Dedifferentiated amniotic fluid mesenchymal stem cell (primary cell): ENCODE data around the gene SYNPO2.

Experiments used
- DNase-seq: peaks from one replicate; pipeline ENCODE4 v3.0.0-alpha.2; 2016; ENCODE audit errors: extremely low spot score

The SYNPO2 gene

DNA sequence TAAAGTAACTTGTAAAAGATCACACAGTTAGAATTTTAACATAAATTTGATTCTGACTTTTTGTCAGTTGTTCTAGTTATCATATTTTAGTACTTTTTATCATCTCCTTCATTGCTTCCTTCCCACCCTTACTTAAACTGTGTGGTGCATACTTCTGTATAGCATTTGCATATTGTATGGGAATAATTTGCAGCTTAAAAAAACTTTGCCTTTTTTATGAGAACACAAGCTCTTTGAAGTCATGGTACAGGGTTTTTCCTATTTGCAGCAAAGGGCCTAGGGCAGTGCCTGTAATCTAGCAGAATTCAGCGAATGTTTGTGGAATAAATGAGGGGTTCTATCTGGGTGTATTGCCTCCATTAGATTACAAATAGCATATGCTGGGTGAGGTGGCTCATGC, 41.6 kb downstream of the SYNPO2 start:
- no peak for DNase-seq

DNA sequence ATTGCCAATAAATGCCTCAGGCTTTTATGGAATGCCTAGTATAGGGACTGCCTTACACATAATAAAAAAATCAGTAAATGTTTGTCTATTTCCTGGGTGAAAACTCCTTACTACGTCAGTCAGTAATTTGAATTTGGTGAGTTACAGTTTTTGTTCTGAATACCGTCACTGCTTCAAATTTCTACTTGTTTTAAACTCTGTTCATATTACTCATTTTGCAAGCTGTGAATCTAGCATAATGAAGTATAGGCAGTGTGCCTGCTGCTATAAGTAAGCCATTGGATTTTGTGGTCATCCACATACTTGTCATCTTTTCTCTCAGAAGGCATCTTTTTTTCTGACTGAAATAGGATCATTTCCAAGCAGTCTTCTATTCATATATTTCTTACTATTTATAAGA, 43.1 kb downstream of the SYNPO2 start:
- no peak for DNase-seq

DNA sequence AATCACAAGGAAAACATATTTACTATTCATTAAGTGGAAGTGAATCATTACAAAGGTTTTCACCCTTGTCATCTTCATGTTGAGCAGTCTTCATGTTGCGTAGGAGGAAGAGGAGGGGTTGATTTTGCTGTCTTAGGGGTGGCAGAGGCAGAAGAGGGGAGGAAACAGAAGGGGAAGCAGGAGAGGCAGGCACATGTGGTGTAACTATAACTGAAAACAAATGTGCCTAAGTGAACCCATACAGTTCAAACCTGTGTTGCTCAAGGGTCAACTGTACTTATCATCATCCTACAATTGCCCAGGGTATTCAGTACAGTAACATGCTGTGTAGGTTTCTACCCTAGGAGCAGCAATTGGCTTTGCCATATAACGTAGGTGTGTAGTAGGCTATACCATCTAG, 47.2 kb downstream of the SYNPO2 start:
- DNase-seq = no peak

DNA sequence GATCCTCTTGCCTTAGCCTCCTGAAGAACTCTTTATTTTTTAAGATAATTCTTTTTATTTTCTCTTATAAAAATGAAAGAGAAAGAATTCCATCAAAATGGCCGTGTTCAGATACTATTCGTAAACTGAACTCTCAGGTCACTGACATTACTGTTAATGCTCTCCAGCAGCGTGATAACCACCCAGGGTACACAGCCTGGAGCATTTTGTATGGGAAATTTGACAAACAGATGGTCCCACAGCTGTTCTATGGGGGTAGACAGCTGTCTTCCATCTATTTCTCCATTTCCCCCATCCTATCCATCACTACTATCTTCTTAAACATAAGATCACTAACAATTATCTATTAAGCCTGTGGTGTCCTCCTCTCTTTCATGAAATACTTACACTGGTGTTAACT, 47.8 kb downstream of the SYNPO2 start:
- no peak for DNase-seq

GRCh38 chr4:118939169-118939783, 50.6 kb downstream of the SYNPO2 start:
- no peak for DNase-seq

DNA sequence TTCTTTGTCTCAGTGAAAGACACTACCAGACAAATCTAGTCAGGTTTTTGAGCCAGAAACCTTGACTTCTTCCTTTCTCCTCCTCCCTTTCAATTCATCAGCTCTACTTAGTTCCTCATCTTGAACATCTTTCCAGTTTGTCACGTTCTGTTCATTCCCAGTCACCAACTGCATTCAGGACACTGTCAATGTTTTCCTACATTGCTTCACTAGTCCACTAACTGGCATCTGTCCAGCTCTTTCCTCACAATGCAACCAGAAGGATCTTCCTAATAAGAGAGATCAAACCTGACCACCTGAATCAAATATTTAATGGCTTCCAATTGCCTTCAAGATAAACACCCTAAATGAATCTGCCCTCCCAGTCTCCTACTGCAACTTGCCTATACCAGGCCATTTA, 52.5 kb downstream of the SYNPO2 start:
- DNase-seq = no peak

- no peak for DNase-seq
Observed at GRCh38 chr4:118941799-118942198, 53.1 kb downstream of the SYNPO2 start.

- DNase-seq = no peak
Observed at GRCh38 chr4:118942465-118942864, 53.8 kb downstream of the SYNPO2 start.

DNA sequence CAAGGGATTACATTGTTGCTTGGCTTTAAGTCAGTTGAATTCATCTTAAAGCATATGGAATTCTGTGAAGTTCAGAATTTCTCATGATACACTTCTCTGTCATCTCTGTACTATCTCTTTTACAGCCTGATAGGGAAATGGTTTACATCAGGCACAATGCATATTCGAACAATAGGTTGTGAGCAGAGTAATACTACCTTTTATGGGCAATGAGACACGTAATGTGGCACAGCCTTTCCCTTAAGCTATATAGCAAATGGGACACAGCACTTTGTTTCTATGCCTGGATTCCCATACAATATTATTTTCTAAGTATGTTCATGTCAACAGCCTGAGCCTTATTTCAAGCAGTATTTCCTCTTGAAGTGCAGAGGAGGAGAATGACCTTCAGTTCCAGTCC, 58.4 kb downstream of the SYNPO2 start:
- DNase-seq = no peak

- DNase-seq = no peak
Observed at GRCh38 chr4:118948545-118949144, 60.0 kb downstream of the SYNPO2 start.

DNA sequence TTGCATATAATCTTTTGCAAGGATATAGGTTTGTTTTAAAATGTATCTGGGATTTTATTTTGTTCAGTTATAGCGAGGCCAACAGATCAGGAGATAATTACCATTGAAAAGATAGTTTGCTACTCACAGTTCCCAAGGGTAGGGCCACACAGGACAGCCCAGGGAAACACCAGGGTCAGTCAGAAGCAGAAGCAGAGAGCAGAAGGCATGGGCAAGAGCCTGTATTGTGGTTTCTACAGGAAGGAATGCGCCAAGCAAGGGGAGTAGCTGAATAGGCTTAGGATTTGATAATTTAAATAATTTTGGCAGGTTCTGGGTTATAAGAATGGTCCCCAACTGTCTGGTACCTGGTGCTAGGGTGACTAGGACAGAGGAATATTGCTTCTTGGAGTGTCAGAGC, 61.6 kb downstream of the SYNPO2 start:
- no peak for DNase-seq

DNA sequence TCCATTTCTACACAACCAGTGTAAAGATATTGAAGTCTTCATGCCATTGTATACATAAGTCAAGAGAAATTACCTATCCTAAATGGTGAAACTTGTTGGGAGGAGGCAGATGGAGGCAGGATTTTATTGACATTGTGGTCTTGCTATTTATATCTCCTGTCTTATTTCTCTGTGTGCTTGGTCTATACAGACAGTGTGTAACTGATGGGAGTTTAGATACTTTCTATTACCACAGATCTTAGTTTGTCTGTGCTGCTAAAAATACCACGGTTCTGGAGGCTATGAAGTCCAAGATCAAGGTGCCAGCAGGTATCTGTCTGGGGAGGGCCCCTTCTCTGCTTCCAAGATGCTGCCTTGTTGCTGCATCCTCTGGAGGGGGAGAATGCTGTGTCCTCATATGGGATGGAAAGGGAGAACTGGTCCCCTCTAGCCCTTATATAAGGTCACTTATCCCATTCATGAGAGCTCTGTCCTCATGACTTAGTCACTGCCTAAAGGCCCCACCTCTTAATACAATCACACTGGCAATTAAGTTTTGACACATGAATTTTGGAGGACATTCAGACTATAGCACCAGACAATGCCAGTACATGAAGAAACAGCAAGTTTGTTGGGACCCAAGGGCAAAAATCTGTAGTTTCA, 62.4 kb downstream of the SYNPO2 start:
- no peak for DNase-seq

DNA sequence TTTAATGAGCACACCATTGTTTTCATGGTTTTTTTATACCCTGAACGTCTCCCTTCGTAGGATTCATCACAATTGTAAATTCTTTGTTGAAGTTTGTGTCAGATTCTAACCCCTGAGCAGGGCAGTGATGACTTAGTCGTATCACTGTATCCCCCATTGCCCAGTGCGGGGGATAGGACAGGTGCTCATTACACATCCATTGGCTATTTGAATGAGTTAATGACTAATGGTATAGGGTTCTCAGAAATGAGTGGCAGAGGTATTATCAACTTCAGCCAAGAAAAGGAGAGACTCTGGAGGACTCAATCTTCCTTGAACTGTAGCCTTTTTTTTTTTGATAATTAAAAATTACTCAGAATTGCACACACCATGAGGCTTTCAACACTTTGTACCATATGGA, 64.6 kb downstream of the SYNPO2 start:
- no peak for DNase-seq

DNA sequence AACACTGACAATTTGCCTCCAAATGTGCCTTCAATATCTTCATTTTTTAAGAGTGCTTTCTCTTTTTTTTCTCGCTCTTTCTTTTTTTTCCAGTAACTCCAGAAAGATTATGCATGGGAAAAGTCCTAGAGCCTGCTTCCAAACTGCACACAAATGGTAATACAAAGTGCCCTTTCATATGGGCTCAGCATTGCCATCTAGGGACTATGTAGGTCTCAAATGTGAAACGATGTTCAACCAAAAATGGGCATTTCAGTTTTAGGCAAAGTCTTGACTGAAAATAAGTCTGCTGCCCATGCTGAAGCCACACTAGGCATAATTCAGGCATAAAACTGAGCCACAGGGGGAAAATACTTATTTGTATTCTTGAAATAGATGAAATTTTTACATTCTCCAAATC, 65.6 kb downstream of the SYNPO2 start:
- DNase-seq = peak; percentile 46

DNA sequence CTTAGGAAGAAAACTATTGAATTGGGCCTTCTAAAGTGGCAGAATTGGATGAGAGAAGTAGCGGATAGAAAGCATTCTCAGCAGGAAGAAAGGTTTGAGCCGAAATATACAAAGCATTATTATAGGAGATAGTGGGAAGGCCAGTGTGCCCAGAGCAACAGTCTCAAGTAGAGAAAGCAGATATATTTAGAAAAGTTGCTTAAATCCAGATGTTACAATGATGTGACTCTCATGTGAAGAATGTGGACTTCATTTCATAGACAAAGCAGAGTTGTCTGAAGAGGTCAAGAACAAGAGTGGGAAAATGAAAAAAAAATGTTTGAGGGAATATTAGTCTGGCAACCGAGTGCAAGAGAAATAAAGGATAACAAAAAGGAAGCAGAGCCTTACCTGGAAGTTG, 66.9 kb downstream of the SYNPO2 start:
- peak; percentile 50 for DNase-seq

GRCh38 chr4:118957722-118958445, 69.2 kb downstream of the SYNPO2 start:
- no peak for DNase-seq

DNA sequence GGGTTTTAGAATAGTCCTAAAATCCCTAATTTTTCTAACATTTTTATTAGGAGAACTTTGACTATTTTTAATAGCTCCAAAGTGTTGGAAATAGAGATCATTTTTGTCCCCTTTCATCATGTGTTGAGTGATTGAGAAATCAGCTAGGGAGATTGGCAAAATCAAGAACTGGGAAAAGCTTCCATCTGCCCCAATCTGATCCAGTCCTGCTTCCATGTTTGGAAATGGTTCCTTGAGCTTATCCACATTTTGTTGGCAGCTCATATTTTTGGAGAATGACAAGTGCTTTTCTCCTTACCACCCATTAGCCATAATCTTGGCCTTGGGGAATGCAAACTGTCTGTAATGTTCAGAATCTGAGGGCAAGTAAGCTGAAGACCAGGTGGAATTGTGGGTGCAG, 73.9 kb downstream of the SYNPO2 start:
- DNase-seq = no peak

DNA sequence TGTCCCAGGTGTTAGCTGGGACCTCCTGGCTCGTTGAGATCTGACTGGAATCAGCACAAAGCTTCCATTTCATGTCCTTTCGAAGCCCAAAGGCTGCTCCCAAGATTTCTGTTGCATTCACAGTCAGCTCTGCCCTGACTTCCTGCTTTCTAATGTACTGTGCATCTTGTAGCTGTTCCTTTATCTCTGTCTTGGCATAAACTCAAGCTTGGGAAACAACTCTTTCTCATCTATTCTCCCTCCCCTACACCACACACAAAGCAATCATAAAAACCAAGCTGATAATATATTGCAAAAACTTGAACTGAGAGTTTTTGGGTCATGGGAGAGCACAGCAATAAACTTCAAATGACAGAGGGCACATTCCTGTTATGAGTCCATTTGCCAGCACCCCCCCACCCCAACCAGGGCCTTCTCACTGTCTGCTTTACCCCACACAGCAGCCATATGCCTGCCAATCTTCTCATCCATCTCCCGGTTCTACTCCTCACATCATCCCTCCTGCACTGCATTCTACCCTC, 76.3 kb downstream of the SYNPO2 start:
- no peak for DNase-seq

DNA sequence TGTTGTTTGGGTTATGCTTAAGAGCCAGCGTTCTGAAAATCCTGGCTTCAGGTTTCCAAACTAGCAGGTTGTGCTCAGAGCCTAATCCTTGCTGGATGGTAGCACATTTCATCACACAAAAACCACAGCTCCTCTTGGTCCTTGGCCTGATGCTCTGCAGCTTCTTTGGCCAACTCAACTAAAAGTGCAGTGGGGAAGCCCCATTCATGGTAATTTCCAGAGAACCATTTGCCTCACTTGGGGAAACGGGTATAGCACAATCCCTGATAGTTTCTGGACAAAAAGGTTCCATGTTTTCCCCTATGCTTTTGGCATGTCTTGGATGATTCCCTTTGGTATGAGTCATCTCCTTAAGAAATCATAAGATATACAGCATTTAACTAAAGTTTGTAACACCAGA, 78.7 kb downstream of the SYNPO2 start:
- DNase-seq = peak; percentile 23

DNA sequence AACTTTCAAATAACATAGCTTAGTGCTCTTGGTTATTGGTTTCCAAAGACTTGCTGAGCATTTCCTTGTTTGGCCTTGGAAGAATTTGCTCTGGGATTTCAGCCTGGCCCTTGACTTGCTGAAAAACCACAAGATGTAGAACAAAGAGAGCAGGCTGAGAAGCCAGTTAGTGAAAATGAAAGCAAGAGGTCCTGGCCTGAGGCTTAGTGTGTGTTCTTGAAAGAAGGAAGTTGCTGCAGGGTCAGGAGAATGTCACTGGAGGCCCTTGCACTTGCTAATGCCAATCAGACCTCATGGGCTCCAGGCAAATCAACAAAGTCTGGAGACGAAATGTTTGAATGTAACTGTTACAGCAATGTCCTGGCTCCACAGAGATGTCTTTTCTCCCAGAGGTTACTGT, 79.4 kb downstream of the SYNPO2 start:
- peak; percentile 82 for DNase-seq

DNA sequence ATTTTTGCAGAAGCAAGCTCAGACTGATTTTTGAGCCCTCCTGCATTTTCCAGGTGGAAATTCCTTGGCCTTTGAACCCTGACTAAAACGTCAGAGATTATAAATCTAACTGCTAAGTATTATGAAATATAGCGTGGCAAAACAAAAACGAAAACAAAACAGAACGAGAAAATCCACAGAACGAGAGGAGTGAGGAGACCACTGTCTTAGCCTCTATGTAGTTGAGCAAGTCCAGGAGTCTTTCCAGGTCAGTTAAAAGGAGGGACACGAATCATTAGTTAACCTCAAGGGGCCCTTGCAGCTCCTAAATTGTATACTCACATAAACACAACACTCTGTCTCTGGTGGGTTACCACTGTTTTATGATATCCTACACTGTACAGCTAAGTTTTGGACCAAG, 80.2 kb downstream of the SYNPO2 start:
- no peak for DNase-seq

- peak; percentile 76 for DNase-seq
Observed at GRCh38 chr4:118969359-118969758, 80.7 kb downstream of the SYNPO2 start.

DNA sequence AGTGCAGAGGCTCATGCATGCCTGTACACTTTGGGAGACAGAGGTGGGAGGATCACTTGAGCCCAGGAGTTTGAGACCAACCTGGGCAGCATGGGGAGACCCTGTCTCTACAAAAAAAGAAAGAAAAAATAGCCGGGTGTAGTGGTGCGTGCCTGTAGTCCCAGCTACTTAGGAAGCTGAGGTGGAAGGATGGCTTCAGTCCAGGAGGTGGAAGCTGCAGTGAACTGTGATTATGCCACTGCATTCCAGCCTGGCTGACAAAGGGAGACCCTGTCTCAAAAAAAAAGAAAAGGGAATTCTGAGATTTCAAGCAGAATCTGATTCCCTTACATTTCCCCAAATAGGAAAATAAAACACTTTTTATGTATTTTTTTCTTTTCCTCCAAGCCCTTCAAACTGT, 83.5 kb downstream of the SYNPO2 start:
- DNase-seq = no peak
